T-helper 2 cell (primary cell): ENCODE measurements around the gene FANCI.
A peak's percentile ranks its signal among the peaks of the same experiment; 100 is the strongest.

Source experiments
- DNase-seq, 5 experiments: peaks; one replicate each; pipeline versions ENCODE4 v3.0.0 to v3.0.0-alpha.2; 2012 to 2022

FANCI gene

GRCh38 chr15:89362203-89363101 lies 118.7 kb downstream of the FANCI start:
- DNase-seq = peak in 2 of 5 experiments; percentile 16 to 26

DNA sequence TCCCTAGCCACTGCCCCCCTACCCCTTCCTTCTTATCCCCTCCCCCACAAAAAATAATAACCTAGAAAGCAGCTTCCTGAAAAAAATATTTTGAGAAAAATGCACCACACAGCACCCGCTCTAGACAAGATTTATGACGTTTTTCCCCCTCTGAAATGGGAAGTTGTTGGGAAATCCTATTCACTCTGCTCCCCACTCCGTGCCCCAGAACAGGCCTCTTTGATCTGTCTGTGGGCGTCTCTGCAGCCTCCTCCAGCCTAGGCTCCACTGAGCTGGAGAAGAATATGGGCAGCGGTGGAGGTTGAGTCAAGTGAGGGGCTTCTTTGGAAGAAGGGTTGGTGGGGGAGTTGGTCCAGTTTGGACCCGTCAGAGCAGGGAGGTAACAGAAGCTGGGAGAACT lies 119.4 kb downstream of the FANCI start:
- no peak for DNase-seq

DNA sequence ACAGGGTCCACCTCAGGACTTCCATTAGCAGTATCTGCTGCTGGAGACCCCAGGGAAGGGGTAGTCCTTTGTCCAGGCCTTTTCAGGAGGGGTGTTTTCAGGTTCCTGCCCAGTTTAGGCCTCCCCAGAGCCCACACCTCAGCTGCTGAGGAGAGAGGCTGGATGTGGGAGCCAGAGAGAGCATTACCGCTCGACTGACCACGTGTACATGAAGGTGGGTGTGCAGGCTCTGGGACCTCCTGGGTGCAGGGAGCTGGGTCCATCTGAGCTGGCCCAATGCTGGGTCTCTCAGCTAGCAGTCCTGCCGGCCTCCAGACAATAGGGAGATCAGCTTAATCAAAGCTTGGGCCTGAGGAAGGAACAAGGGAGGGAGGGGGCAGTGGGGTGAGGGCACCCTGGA lies 120.0 kb downstream of the FANCI start:
- DNase-seq = no peak

DNA sequence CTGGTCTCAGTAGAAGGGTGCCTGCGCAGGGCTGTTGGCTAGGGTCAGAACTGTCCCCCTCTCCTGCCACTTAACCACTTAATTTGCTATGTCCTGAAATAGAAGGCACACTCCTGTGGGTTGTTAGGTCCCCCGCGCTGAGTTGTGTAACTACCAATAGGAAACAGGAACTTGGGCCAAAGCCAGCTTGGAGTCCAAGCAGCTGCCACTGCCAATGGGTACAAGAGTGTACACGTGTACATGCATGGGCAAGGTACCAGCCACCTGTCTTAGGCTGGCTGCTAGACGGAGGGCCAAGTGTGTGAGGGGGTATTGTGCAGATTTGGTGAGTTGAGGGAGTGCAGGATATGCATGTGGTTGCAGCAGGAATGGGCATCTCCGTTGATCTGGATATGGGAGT lies 120.6 kb downstream of the FANCI start:
- no peak for DNase-seq

DNA sequence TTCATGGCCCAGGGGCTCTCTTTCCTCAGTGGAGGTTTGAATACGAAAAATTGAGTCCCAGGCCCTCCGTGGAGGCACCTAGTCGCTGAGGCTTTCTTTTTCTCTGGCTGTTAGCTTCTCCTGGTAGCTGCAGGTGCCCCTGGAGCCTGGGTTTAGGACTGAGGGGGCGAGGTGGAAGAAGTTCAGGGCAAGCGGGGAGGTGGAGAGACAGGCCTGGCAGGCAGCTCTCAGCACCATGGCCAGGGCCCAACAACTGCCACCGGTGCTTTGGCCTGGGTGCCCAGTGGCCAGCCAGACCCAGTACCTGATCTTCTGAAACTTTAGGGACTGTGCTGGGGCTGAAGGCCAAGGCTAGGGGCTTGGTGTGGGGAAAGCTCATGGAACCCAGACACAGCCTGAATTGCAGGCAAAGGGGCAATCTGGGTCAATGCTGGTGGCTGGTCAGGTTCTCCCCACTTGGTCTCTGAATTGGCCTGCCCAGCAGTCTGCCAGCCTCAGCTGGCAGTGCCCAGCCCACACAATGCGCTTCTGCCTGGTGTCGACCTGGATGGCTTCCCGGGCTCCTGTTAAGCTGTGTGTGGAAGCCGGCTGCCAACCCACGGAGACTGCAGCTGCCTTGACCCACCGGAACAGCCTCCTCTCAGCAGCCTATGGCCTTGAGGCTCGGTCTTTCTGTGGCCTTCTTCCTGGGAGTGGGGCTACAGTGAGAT lies 121.1 kb downstream of the FANCI start:
- DNase-seq = no peak

GRCh38 chr15:89365462-89366065 lies 121.8 kb downstream of the FANCI start:
- DNase-seq = no peak
